ENCODE measurements around the gene AHRR.

- TF ChIP-seq CTCF (IDR thresholded peaks at IDR 0.05) (no peak), POLR2A (IDR thresholded peaks at IDR 0.05) (no peak)
Measured at GRCh38 chr5:458547-459353, 137.2 kb downstream of the AHRR start.
